A673 (cell line): ENCODE results near the gene ZNF546. TPM values are rescaled to one million over a fixed set of nuclear protein-coding genes. Genes with fewer than 3 reads are reported as not detected.

ENCODE experiments used
- BruUV-seq: library from RNA; stranded (reverse); fragments of 400-500 nt; replicated peaks from 2 replicates; lab custom pipeline; 2021; lab: Mats Ljungman, UMichigan
- CTCF ChIA-PET: fragments of 300-600 bp; sonication (Branson Sonifier 250); formaldehyde crosslinking; loops from one replicate; lab custom pipeline; 2022; ENCODE audit warnings: antibody characterized with exemption; lab: Charles Lee
- POLR2A ChIA-PET: fragments of 300-600 bp; sonication (Branson Sonifier 250); formaldehyde crosslinking; loops from one replicate; lab custom pipeline; 2022; ENCODE audit warnings: antibody characterized with exemption; ENCODE audit not compliant: low non-redundant PET; lab: Charles Lee
- DNase-seq: peaks from one replicate; pipeline ENCODE4 v3.0.0-alpha.2; 2015; ENCODE audit warnings: low spot score
- H3K27ac ChIP-seq: fragments of 200-600 bp; sonication (generic); 2 replicates; pipeline ENCODE4 v1.5.1; 2016; ENCODE audit warnings: mixed run types, low read depth, mild to moderate bottlenecking, mixed read lengths, antibody characterized with exemption, low read length; ENCODE audit not compliant: poor library complexity, severe bottlenecking
- H3K27me3 ChIP-seq: fragments of 200-600 bp; sonication (generic); replicated peaks from 2 replicates; pipeline ENCODE4 v1.6.1; 2017; ENCODE audit warnings: mixed run types, low read depth, mild to moderate bottlenecking, mixed read lengths, antibody characterized with exemption, low read length; ENCODE audit not compliant: insufficient read depth, poor library complexity
- H3K36me3 ChIP-seq: fragments of 200-600 bp; sonication (generic); 2 replicates; pipeline ENCODE4 v1.6.1; 2016; ENCODE audit warnings: mixed run types, mild to moderate bottlenecking, mixed read lengths, antibody characterized with exemption, low read length; ENCODE audit not compliant: insufficient read depth, poor library complexity, severe bottlenecking
- H3K4me1 ChIP-seq: fragments of 200-600 bp; sonication (generic); 2 replicates; pipeline ENCODE4 v1.6.1; 2017; ENCODE audit warnings: mixed run types, mild to moderate bottlenecking, mixed read lengths, antibody characterized with exemption, low read length; ENCODE audit not compliant: insufficient read depth, poor library complexity, severe bottlenecking
- H3K4me3 ChIP-seq: fragments of 200-600 bp; sonication (generic); 2 replicates; pipeline ENCODE4 v1.5.1; 2016; ENCODE audit warnings: low read depth, mixed run types, mild to moderate bottlenecking, mixed read lengths, low read length; ENCODE audit not compliant: poor library complexity, severe bottlenecking
- H3K9me3 ChIP-seq: fragments of 200-600 bp; sonication (generic); 2 replicates; pipeline ENCODE4 v1.6.1; 2016; ENCODE audit warnings: mixed run types, low read depth, mild to moderate bottlenecking, mixed read lengths, antibody characterized with exemption, low read length; ENCODE audit not compliant: poor library complexity, severe bottlenecking
- EZH2 ChIP-seq: fragments of 200-600 bp; sonication (generic); IDR thresholded peaks from 2 replicates; pipeline ENCODE4 v1.6.1; 2017; ENCODE audit warnings: borderline replicate concordance, low read depth, mild to moderate bottlenecking, mixed read lengths, antibody characterized with exemption, low read length; ENCODE audit not compliant: poor library complexity, severe bottlenecking
- intact Hi-C: fragments of 100-400 bp; cut with micrococcal nuclease; formaldehyde crosslinking; loops from one replicate; pipeline ENCODE4 v1.10.0; 2022; ENCODE audit not compliant: unreplicated experiment
- total RNA-seq: library from RNA; stranded (reverse); gene quantifications from 2 replicates; pipeline ENCODE4 v1.2.3, GENCODE V29; 2021
- TF ChIP-seq, protein P1 (sequence below): fragments of 300-800, 200-600 bp; sonication (generic); conservative IDR thresholded peaks from 2 replicates; pipeline ENCODE4 v1.5.1; 2017; ENCODE audit warnings: low read depth, mild to moderate bottlenecking, antibody characterized with exemption, low read length, moderate library complexity, mixed read lengths

The ZNF546 gene
- total RNA-seq, 1 experiment from 2014 or later: 5.5 TPM

DNA sequence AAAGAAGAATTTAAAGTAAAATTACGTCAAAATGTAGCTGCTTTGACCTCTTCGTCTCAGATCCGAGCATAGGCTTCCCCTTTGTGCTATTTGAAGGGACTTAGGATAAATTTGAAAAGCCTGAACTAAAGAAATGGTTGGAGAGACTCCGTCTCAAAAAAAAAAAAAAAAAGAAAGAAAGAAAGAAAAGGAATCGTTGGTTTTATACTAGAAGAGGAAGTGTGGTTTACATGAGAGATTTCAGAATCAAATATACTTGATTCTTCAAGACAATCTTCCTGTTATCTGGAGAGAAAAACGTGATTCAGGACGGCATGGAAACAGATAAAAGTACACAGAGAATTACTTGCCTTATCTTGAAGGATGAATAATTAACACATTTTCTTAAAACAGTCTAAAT, 59.6 kb downstream of the ZNF546 start:
- Histone ChIP-seq H3K27me3 (no peaks in the 10 kb centered on the region), H3K4me3 (peak overlapping the region; percentile 82), H3K9me3 (peaks cover 21% of the 10 kb centered on the region), H3K4me1 (peaks cover 7% of the 10 kb centered on the region), H3K36me3 (no peaks in the 10 kb centered on the region), H3K27ac (peak overlapping the region; percentile 73)
- no peak for DNase-seq
- no TSS peak for BruUV-seq
- CTCF ChIA-PET: no interaction called here
- intact Hi-C loops: no loop called here
- no peak for TF ChIP-seq EZH2
- TF ChIP-seq, protein P1, sequence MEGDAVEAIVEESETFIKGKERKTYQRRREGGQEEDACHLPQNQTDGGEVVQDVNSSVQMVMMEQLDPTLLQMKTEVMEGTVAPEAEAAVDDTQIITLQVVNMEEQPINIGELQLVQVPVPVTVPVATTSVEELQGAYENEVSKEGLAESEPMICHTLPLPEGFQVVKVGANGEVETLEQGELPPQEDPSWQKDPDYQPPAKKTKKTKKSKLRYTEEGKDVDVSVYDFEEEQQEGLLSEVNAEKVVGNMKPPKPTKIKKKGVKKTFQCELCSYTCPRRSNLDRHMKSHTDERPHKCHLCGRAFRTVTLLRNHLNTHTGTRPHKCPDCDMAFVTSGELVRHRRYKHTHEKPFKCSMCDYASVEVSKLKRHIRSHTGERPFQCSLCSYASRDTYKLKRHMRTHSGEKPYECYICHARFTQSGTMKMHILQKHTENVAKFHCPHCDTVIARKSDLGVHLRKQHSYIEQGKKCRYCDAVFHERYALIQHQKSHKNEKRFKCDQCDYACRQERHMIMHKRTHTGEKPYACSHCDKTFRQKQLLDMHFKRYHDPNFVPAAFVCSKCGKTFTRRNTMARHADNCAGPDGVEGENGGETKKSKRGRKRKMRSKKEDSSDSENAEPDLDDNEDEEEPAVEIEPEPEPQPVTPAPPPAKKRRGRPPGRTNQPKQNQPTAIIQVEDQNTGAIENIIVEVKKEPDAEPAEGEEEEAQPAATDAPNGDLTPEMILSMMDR: no peak
- POLR2A ChIA-PET: interaction anchor here (0.6 kb wide), 1 partner anchor 47 kb away, joined by 4 read pairs; no protein-coding TSS in a partner anchor

DNA sequence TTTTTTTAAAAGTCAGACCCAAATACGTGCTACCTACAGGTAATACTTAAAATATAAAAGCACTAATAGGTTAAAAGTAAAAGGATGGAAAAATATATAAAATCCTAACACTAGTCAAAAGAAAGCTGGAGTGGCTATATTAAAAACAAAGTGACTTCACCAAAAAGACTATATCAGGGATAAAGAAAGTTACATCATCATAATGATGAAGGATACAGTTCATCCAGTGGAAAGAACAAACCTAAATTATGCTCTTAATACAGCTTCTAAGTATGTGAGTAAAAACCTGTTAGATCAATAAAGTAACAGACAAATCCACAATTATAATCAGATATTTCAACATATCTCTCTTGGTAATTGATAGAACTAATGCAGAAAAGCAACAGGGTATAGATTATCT, 60.3 kb downstream of the ZNF546 start:
- POLR2A ChIA-PET: interaction anchor here (0.6 kb wide), 1 partner anchor 46 kb away, joined by 4 read pairs; no protein-coding TSS in a partner anchor
- no TSS peak for BruUV-seq
- intact Hi-C loops: no loop called here

DNA sequence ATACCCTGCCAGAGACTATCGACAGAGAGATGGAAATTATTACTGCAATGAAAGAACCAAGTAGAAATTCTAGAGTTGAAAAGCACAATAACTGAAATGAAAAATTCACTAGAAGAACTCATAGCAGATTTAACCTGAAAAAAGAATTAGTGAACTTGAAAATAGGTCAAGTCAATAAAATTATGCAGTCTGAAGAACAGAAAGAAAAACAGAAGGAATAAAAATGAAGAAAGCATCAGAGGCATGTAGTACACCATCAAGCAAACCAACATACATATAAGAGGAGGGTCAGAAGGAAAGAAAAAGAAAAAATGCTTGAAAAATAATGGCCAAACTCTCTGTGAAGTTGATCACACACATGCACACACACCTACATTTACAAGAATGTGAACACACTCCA, 62.8 kb downstream of the ZNF546 start:
- H3K4me1 ChIP-seq: peaks cover 4% of the 10 kb centered on the region
- no peak overlapping the region for H3K4me3 ChIP-seq
- ChIA-PET POLR2A (no interaction called here), CTCF (no interaction called here)
- H3K27me3 ChIP-seq: no peaks in the 10 kb centered on the region
- intact Hi-C loops: no loop called here
- TF ChIP-seq, protein P1: no peak
- no peak for TF ChIP-seq EZH2
- no peak for DNase-seq
- no TSS peak for BruUV-seq
- no peaks in the 10 kb centered on the region for H3K36me3 ChIP-seq
- H3K9me3 ChIP-seq: peaks cover 26% of the 10 kb centered on the region
- no peak overlapping the region for H3K27ac ChIP-seq

More for the DNA sequence above, 60.3 kb downstream of the ZNF546 start:
- no peak overlapping the region for H3K27ac ChIP-seq
- H3K4me1 ChIP-seq: peaks cover 7% of the 10 kb centered on the region
- H3K27me3 ChIP-seq: no peaks in the 10 kb centered on the region
- TF ChIP-seq, protein P1: no peak
- TF ChIP-seq EZH2: no peak
- peaks cover 21% of the 10 kb centered on the region for H3K9me3 ChIP-seq
- CTCF ChIA-PET: interaction anchor here (0.6 kb wide), 1 partner anchor 69 kb away, joined by 5 read pairs; no protein-coding TSS in a partner anchor
- no peaks in the 10 kb centered on the region for H3K36me3 ChIP-seq
- DNase-seq: no peak
- no peak overlapping the region for H3K4me3 ChIP-seq
